HepG2 (cell line): ENCODE results near the gene GANC.
"Not testable (repeated sequence)": the region's sequence is repeated elsewhere in the genome, so short reads cannot be mapped to it uniquely, and the experiment has no call there.

Source experiments
- FOXP4 ChIP-seq: sonication (generic); formaldehyde crosslinking; IDR thresholded peaks from 2 replicates; pipeline ENCODE4 v1.4.0; 2020; ENCODE audit warnings: missing genetic modification reagents
- HOXA7 ChIP-seq: sonication (generic); formaldehyde crosslinking; IDR thresholded peaks from 2 replicates; pipeline ENCODE4 v1.8.1; 2022; ENCODE audit warnings: mild to moderate bottlenecking, missing genetic modification reagents, moderate library complexity
- TOE1 ChIP-seq: sonication (generic); formaldehyde crosslinking; IDR thresholded peaks from 2 replicates; pipeline ENCODE4 v1.4.0; 2020; ENCODE audit warnings: mild to moderate bottlenecking, missing genetic modification reagents
- ZGPAT ChIP-seq: IDR thresholded peaks from 2 replicates; pipeline ENCODE4 v1.6.1; 2016; ENCODE audit warnings: mild to moderate bottlenecking
- ZNF280B ChIP-seq: sonication (generic); formaldehyde crosslinking; IDR thresholded peaks from 2 replicates; pipeline ENCODE4 v1.5.0; 2020; ENCODE audit warnings: missing genetic modification reagents, mild to moderate bottlenecking, borderline replicate concordance

- not testable (repeated sequence) for TF ChIP-seq ZNF280B (CRISPR knock-in tag); HOXA7 (CRISPR knock-in tag); FOXP4 (CRISPR knock-in tag); ZGPAT (CRISPR knock-in tag); TOE1
Observed at GRCh38 chr15:42228981-42229380, 44.0 kb upstream of the GANC start.
